H1 (cell line): ENCODE results near the gene MAPRE2.

ENCODE experiments used
- FOSL1 ChIP-seq: IDR thresholded peaks from 2 replicates; pipeline ENCODE4 v1.6.1; 2011; ENCODE audit warnings: mild to moderate bottlenecking, low read depth, low read length, moderate library complexity; ENCODE audit not compliant: insufficient read depth
- JUND ChIP-seq: IDR thresholded peaks from 2 replicates; pipeline ENCODE4 v1.6.1; 2011; ENCODE audit warnings: mild to moderate bottlenecking, improper control_type of control experiment, low read length
- POLR2A ChIP-seq, 2 experiments: IDR thresholded peaks; 1 replicate in 1 of 2; 2 replicates in 1 of 2; pipeline ENCODE4 v1.6.1; 2011; ENCODE audit warnings: low read depth in 2 of 2, low read length in 2 of 2, mild to moderate bottlenecking in 2 of 2; ENCODE audit errors: control extremely low read depth in 1 of 2
- TAF1 ChIP-seq: IDR thresholded peaks from 2 replicates; pipeline ENCODE4 v1.6.1; 2011; ENCODE audit warnings: mild to moderate bottlenecking, low read depth, low read length

DNA sequence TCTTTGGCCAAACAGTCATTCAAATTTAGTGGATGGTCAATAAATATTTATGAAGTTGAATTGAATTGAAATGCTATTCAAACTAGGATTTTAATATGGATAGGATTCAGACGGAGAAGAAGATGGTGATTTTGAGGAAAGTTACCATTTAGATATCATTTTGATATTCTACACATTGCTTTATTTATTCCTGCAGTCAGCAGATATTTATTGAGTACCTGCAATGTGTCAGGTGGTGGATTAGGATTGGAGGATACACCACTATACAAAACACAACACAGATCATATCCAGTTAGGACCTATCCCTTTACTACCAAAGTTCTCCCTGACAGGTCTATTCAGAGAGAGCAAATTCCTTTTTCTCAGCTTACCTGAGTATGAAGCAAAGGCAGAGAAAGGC, 38.8 kb downstream of the MAPRE2 start:
- TF ChIP-seq POLR2A (IDR thresholded peaks at IDR 0.05; ENCODE audit: control extremely low read depth in 1 of 2, low read depth in 2 of 2, low read length in 2 of 2) (no peak), JUND (no peak), TAF1 (no peak), FOSL1 (no peak)
